Activated CD4-positive, alpha-beta T cell treated with anti-CD3 and anti-CD28 coated beads, Interleukin-2, amount 10 ng/mL, durations not matched to agents 7 days and 5 days (primary cell): Measurements from ENCODE around the gene METTL15. TPM values are rescaled to one million over a fixed set of nuclear protein-coding genes. Genes with fewer than 3 reads are reported as not detected.
"Not testable (repeated sequence)": the region's sequence is repeated elsewhere in the genome, so short reads cannot be mapped to it uniquely, and the experiment has no call there.

ENCODE experiments used
- CTCF ChIA-PET: fragments of 350-600 bp; sonication (Branson Sonifier 250); formaldehyde crosslinking; loops from one replicate; lab custom pipeline; 2021; ENCODE audit warnings: antibody characterized with exemption; lab: Charles Lee
- POLR2A ChIA-PET: fragments of 350-600 bp; sonication (Branson Sonifier 250); formaldehyde crosslinking; loops from one replicate; lab custom pipeline; 2021; ENCODE audit warnings: antibody characterized with exemption; lab: Charles Lee
- DNase-seq: peaks from one replicate; pipeline ENCODE4 v3.0.0-alpha.2; 2020
- H3K27ac Mint-ChIP-seq: one replicate; pipeline ENCODE4 v1.8.0; 2021; ENCODE audit warnings: mild to moderate bottlenecking, moderate library complexity, mixed read lengths
- H3K27me3 Mint-ChIP-seq: one replicate; pipeline ENCODE4 v1.8.0; 2021; ENCODE audit warnings: mixed read lengths
- H3K36me3 Mint-ChIP-seq: one replicate; pipeline ENCODE4 v1.8.0; 2021; ENCODE audit warnings: low read depth, mixed read lengths
- H3K4me1 Mint-ChIP-seq: one replicate; pipeline ENCODE4 v1.8.0; 2021; ENCODE audit warnings: mixed read lengths
- H3K4me3 Mint-ChIP-seq: one replicate; pipeline ENCODE4 v1.8.0; 2021; ENCODE audit warnings: mild to moderate bottlenecking, moderate library complexity, mixed read lengths
- H3K9me3 Mint-ChIP-seq: one replicate; pipeline ENCODE4 v1.8.0; 2021; ENCODE audit warnings: mixed read lengths
- total RNA-seq, 2 experiments: library from RNA; stranded (reverse); gene quantifications; one replicate each; pipeline ENCODE4 v1.2.3, GENCODE V29; 2021

METTL15 gene
- total RNA-seq, 2 experiments from 2014 or later, result 9.6 to 11.6 TPM

DNA sequence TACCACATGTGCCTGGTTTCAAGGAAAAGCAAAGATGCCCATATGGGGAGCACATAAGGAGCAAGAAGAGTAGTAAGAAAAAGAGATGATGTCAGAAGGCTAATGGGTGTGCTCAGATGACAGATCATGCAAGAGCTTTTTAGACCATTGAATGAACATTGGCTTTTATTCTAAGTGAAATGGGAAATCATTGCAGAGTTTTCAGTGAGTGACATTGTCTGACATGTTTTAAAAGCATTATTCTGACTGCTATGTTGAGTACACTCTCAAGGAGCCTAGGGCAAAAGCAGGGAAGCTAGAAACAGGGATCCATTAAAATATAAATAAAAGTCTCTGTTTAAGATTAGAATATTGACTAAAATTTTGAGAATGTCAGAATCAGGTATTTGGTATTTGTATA, 133.6 kb downstream of the METTL15 start:
- no peak overlapping the region for H3K27ac Mint-ChIP-seq
- peaks cover 6% of the 10 kb centered on the region for H3K36me3 Mint-ChIP-seq
- H3K9me3 Mint-ChIP-seq, result peaks cover 4% of the 10 kb centered on the region
- no peaks in the 10 kb centered on the region for H3K4me1 Mint-ChIP-seq
- POLR2A ChIA-PET, result no interaction called here
- DNase-seq, result no peak
- CTCF ChIA-PET, result interaction anchor here (0.6 kb wide), 1 partner anchor 869 kb away, joined by 4 read pairs; no protein-coding TSS in a partner anchor
- no peak overlapping the region for H3K4me3 Mint-ChIP-seq
- no peaks in the 10 kb centered on the region for H3K27me3 Mint-ChIP-seq

- Mint-ChIP-seq H3K27ac (no peak overlapping the region), H3K36me3 (peaks cover 6% of the 10 kb centered on the region), H3K4me3 (no peak overlapping the region), H3K9me3 (peaks cover 4% of the 10 kb centered on the region), H3K4me1 (no peaks in the 10 kb centered on the region), H3K27me3 (no peaks in the 10 kb centered on the region)
- ChIA-PET POLR2A (no interaction called here), CTCF (interaction anchor here (0.5 kb wide), 1 partner anchor 10 kb away, joined by 4 read pairs; no protein-coding TSS in a partner anchor)
- no peak for DNase-seq
Observed at GRCh38 chr11:28242596-28242995, 134.4 kb downstream of the METTL15 start.

DNA sequence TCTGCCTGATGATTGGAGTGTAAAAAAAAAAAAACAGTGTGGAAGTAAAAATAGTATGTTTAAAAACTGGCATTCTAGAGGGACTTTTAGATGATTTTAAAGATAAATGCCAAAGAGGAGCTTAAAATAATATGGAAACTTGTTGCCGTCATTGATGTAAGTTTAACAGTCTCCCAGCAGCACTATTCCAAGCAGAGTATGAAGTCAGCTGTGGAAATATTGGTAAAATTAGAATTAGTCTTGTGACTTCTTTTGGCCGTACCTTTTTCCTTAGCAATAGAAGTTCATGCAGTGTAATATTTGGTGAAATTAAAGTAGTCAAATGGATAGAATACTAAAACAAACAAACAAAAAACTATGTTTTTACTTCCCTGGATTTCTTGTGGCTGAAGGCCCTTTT, 134.9 kb downstream of the METTL15 start:
- peaks cover 6% of the 10 kb centered on the region for H3K36me3 Mint-ChIP-seq
- DNase-seq, result no peak
- ChIA-PET POLR2A (no interaction called here), CTCF (interaction anchor here (0.6 kb wide), 1 partner anchor 1569 kb away, joined by 4 read pairs; no protein-coding TSS in a partner anchor)
- H3K27me3 Mint-ChIP-seq, result no peaks in the 10 kb centered on the region
- peaks cover 4% of the 10 kb centered on the region for H3K9me3 Mint-ChIP-seq
- no peak overlapping the region for H3K27ac Mint-ChIP-seq
- no peaks in the 10 kb centered on the region for H3K4me1 Mint-ChIP-seq
- no peak overlapping the region for H3K4me3 Mint-ChIP-seq

- no peak for DNase-seq
- H3K36me3 Mint-ChIP-seq, result peaks cover 5% of the 10 kb centered on the region
- ChIA-PET CTCF (interaction anchor here (0.6 kb wide), 1 partner anchor 1569 kb away, joined by 4 read pairs; no protein-coding TSS in a partner anchor), POLR2A (no interaction called here)
- H3K4me1 Mint-ChIP-seq, result no peaks in the 10 kb centered on the region
- no peak overlapping the region for H3K27ac Mint-ChIP-seq
- no peaks in the 10 kb centered on the region for H3K27me3 Mint-ChIP-seq
- no peak overlapping the region for H3K4me3 Mint-ChIP-seq
- peaks cover 3% of the 10 kb centered on the region for H3K9me3 Mint-ChIP-seq
Observed at GRCh38 chr11:28243581-28243980, 135.4 kb downstream of the METTL15 start.

GRCh38 chr11:28245131-28245530, 136.9 kb downstream of the METTL15 start:
- Mint-ChIP-seq H3K9me3 (peaks cover 8% of the 10 kb centered on the region), H3K4me3 (no peak overlapping the region), H3K4me1 (no peaks in the 10 kb centered on the region), H3K27me3 (no peaks in the 10 kb centered on the region), H3K27ac (no peak overlapping the region), H3K36me3 (no peaks in the 10 kb centered on the region)
- CTCF ChIA-PET, result interaction anchor here (1.2 kb wide), 1 partner anchor 17 kb away, joined by 3 read pairs; no protein-coding TSS in a partner anchor
- DNase-seq, result no peak
- POLR2A ChIA-PET, result interaction anchor here (0.6 kb wide), 1 partner anchor 41 kb away, joined by 3 read pairs; no protein-coding TSS in a partner anchor

GRCh38 chr11:28250192-28250591, 142.0 kb downstream of the METTL15 start:
- no peak for DNase-seq
- CTCF ChIA-PET, result no interaction called here
- Mint-ChIP-seq H3K9me3 (peaks cover 12% of the 10 kb centered on the region), H3K27ac (no peak overlapping the region), H3K36me3 (peaks cover 3% of the 10 kb centered on the region), H3K4me3 (no peak overlapping the region), H3K4me1 (no peaks in the 10 kb centered on the region), H3K27me3 (no peaks in the 10 kb centered on the region)
- POLR2A ChIA-PET, result no interaction called here

DNA sequence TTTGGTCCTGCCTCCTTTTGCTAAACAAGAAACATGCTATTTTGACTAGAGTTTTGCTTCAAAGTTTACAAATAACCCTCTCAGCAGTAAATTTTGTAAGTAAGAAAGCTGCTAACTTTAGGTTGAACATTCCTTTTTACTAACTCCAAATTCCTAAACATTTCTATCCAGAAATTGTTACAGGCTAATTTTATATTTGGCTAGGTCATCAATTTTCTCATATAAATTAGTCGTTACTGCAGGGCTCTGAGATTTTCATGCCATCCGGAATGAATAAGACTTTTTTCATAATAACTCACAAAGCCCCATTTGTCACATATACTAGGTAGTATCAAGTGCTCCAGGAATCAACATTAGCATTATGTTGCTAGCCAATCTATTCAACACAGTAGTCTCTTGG, 143.1 kb downstream of the METTL15 start:
- no peak overlapping the region for H3K27ac Mint-ChIP-seq
- ChIA-PET CTCF (interaction anchor here (0.6 kb wide), 1 partner anchor 86 kb away, joined by 4 read pairs; no protein-coding TSS in a partner anchor), POLR2A (no interaction called here)
- peaks cover 7% of the 10 kb centered on the region for H3K36me3 Mint-ChIP-seq
- no peak for DNase-seq
- H3K4me1 Mint-ChIP-seq, result no peaks in the 10 kb centered on the region
- peaks cover 15% of the 10 kb centered on the region for H3K9me3 Mint-ChIP-seq
- H3K27me3 Mint-ChIP-seq, result no peaks in the 10 kb centered on the region
- H3K4me3 Mint-ChIP-seq, result no peak overlapping the region

GRCh38 chr11:28257761-28258160, 149.6 kb downstream of the METTL15 start:
- Mint-ChIP-seq H3K9me3 (peaks cover 13% of the 10 kb centered on the region), H3K4me1 (no peaks in the 10 kb centered on the region), H3K27me3 (no peaks in the 10 kb centered on the region), H3K36me3 (peaks cover 12% of the 10 kb centered on the region), H3K27ac (no peak overlapping the region), H3K4me3 (no peak overlapping the region)
- ChIA-PET POLR2A (no interaction called here), CTCF (no interaction called here)
- no peak for DNase-seq

- POLR2A ChIA-PET, result no interaction called here
- Mint-ChIP-seq H3K9me3 (peaks cover 9% of the 10 kb centered on the region), H3K27ac (no peak overlapping the region), H3K27me3 (no peaks in the 10 kb centered on the region), H3K4me3 (no peak overlapping the region), H3K36me3 (peaks cover 10% of the 10 kb centered on the region), H3K4me1 (no peaks in the 10 kb centered on the region)
- no peak for DNase-seq
- CTCF ChIA-PET, result interaction anchor here (1.4 kb wide), 1 partner anchor 151 kb away, joined by 3 read pairs; the partner anchor contains the start of genes KIF18A and METTL15
Observed at GRCh38 chr11:28259177-28259843, 151.1 kb downstream of the METTL15 start.

DNA sequence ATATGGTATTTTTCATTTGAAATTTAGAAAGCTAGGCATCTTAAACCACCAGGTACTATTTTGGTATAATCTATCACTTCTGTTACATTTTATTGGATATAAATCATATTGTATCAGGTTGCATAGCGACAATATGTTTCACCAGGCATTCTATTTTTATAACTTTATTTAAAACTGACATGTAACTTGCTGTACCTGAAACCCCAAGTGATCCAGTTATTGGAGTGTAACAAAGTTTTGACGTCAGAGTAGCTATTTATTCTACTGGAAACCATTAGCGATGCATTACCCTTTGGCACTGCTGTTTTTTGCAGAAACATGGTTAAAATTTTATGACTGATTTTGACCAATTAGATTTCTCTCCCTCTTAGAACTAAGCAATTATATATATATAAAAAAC, 160.7 kb downstream of the METTL15 start:
- Mint-ChIP-seq H3K27ac (no peak overlapping the region), H3K4me1 (no peaks in the 10 kb centered on the region), H3K9me3 (peaks cover 12% of the 10 kb centered on the region), H3K27me3 (no peaks in the 10 kb centered on the region), H3K36me3 (peaks cover 10% of the 10 kb centered on the region), H3K4me3 (no peak overlapping the region)
- no peak for DNase-seq
- ChIA-PET CTCF (no interaction called here), POLR2A (no interaction called here)

GRCh38 chr11:28269586-28269985, 161.4 kb downstream of the METTL15 start:
- no peaks in the 10 kb centered on the region for H3K27me3 Mint-ChIP-seq
- DNase-seq, result no peak
- H3K4me1 Mint-ChIP-seq, result no peaks in the 10 kb centered on the region
- H3K9me3 Mint-ChIP-seq, result peaks cover 12% of the 10 kb centered on the region
- POLR2A ChIA-PET, result no interaction called here
- H3K4me3 Mint-ChIP-seq, result no peak overlapping the region
- peaks cover 10% of the 10 kb centered on the region for H3K36me3 Mint-ChIP-seq
- no peak overlapping the region for H3K27ac Mint-ChIP-seq
- CTCF ChIA-PET, result no interaction called here

GRCh38 chr11:28272247-28272646, 164.1 kb downstream of the METTL15 start:
- H3K4me1 Mint-ChIP-seq, CTCF ChIA-PET, H3K27me3 Mint-ChIP-seq, H3K27ac Mint-ChIP-seq, H3K4me3 Mint-ChIP-seq, H3K9me3 Mint-ChIP-seq, H3K36me3 Mint-ChIP-seq, DNase-seq, POLR2A ChIA-PET: not testable (repeated sequence)

DNA sequence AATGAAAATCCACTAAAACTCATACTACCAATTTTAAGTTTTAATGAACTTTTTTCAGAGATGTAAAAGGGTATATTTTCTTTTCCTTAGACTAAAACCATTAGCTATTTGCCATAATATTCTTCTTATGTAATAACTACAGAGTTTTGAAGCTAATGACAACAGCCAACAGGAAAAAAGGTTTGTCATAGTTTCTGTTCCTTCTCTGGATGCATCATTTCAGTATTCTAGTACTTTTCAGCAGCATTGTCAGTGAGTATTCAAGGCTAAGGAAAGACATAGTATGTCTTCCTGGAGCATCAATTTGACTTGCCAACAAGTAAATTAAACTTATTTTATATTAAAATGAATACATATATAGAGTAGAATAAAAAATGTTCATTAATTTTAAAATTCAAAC, 166.0 kb downstream of the METTL15 start:
- Mint-ChIP-seq H3K27ac (no peak overlapping the region), H3K9me3 (peaks cover 7% of the 10 kb centered on the region), H3K27me3 (no peaks in the 10 kb centered on the region), H3K36me3 (peaks cover 7% of the 10 kb centered on the region), H3K4me3 (no peak overlapping the region), H3K4me1 (no peaks in the 10 kb centered on the region)
- POLR2A ChIA-PET, result no interaction called here
- no peak for DNase-seq
- CTCF ChIA-PET, result no interaction called here
